IMR-90 (cell line): ENCODE data around the gene ZNF384. TPM values are rescaled to one million over a fixed set of nuclear protein-coding genes. Genes with fewer than 3 reads are reported as not detected.

Experiments used
- ATAC-seq: fragments of 200-7000 bp; cut with Tn5 transposase; 2 replicates; pipeline ENCODE4 v1.9.1; 2020; ENCODE audit warnings: low read depth, mild to moderate bottlenecking, moderate library complexity
- BruUV-seq: library from RNA; stranded (reverse); fragments of 400-500 nt; replicated peaks from 2 replicates; lab custom pipeline; 2021; lab: Mats Ljungman, UMichigan
- CTCF ChIA-PET: fragments of 300-600 bp; formaldehyde crosslinking; extraction: SDS; loops from one replicate; lab custom pipeline; 2021; ENCODE audit warnings: antibody characterized with exemption; lab: Yijun Ruan, JAX
- POLR2A ChIA-PET: fragments of 300-600 bp; sonication (Branson Sonifier 250); formaldehyde crosslinking; loops from one replicate; lab custom pipeline; 2022; ENCODE audit warnings: antibody characterized with exemption; ENCODE audit not compliant: unreplicated experiment; lab: Charles Lee
- DNase-seq: peaks from one replicate; pipeline ENCODE4 v3.0.0; 2013
- H2AFZ ChIP-seq: replicated peaks from 2 replicates; pipeline ENCODE3; 2013; ENCODE audit warnings: low read length, mild to moderate bottlenecking; ENCODE audit not compliant: poor library complexity
- H2AK5ac ChIP-seq: 2 replicates; pipeline ENCODE4 v1.6.1; 2013; ENCODE audit warnings: low read depth, low read length, inconsistent platforms
- H2AK9ac ChIP-seq: replicated peaks from 2 replicates; pipeline ENCODE3; 2013; ENCODE audit warnings: mild to moderate bottlenecking, low read depth, low read length, moderate library complexity; ENCODE audit not compliant: poor library complexity
- H2BK120ac ChIP-seq: 2 replicates; pipeline ENCODE4 v1.6.1; 2013; ENCODE audit warnings: low read depth, low read length, inconsistent platforms
- H2BK15ac ChIP-seq: 3 replicates; pipeline ENCODE4 v1.6.1; 2013; ENCODE audit warnings: low read depth, low read length, inconsistent platforms
- H2BK20ac ChIP-seq: 2 replicates; pipeline ENCODE4 v1.6.1; 2013; ENCODE audit warnings: low read depth, mild to moderate bottlenecking, inconsistent platforms, low read length, moderate library complexity
- H2BK5ac ChIP-seq: 2 replicates; pipeline ENCODE4 v1.6.1; 2013; ENCODE audit warnings: mild to moderate bottlenecking, low read depth, low read length, inconsistent platforms; ENCODE audit not compliant: poor library complexity, severe bottlenecking
- H3K14ac ChIP-seq: replicated peaks from 2 replicates; pipeline ENCODE4 v1.6.1; 2013; ENCODE audit warnings: low read depth, low read length, inconsistent platforms
- H3K18ac ChIP-seq: 2 replicates; pipeline ENCODE4 v1.6.1; 2013; ENCODE audit warnings: low read depth, low read length, control low read depth
- H3K23ac ChIP-seq: 2 replicates; pipeline ENCODE4 v1.6.1; 2013; ENCODE audit warnings: low read depth, low read length, inconsistent platforms
- H3K27ac ChIP-seq: 2 replicates; pipeline ENCODE4 v1.5.1; 2013; ENCODE audit warnings: mild to moderate bottlenecking, control low read depth, low read length; ENCODE audit not compliant: insufficient read depth
- H3K27me3 ChIP-seq: 2 replicates; pipeline ENCODE4 v1.6.1; 2013; ENCODE audit warnings: low read length; ENCODE audit not compliant: control insufficient read depth, insufficient read depth
- H3K36me3 ChIP-seq: 2 replicates; pipeline ENCODE4 v1.6.1; 2013; ENCODE audit warnings: low read length, mixed read lengths; ENCODE audit not compliant: control insufficient read depth, insufficient read depth
- H3K4ac ChIP-seq: 2 replicates; pipeline ENCODE4 v1.6.1; 2013; ENCODE audit warnings: low read depth, low read length, inconsistent platforms
- H3K4me1 ChIP-seq: 2 replicates; pipeline ENCODE4 v1.6.1; 2013; ENCODE audit warnings: low read length, mixed read lengths; ENCODE audit not compliant: control insufficient read depth, insufficient read depth
- H3K4me2 ChIP-seq: 2 replicates; pipeline ENCODE4 v1.6.1; 2013; ENCODE audit warnings: low read depth, mild to moderate bottlenecking, control low read depth, low read length, moderate library complexity
- H3K4me3 ChIP-seq: 2 replicates; pipeline ENCODE4 v1.5.1; 2013; ENCODE audit warnings: low read depth, mild to moderate bottlenecking, control low read depth, low read length, moderate library complexity; ENCODE audit not compliant: insufficient read depth
- H3K56ac ChIP-seq: 2 replicates; pipeline ENCODE4 v1.6.1; 2013; ENCODE audit warnings: low read length, inconsistent platforms; ENCODE audit not compliant: insufficient read depth; ENCODE audit errors: extremely low read depth
- H3K79me1 ChIP-seq, 2 experiments: 2 replicates each; pipeline ENCODE4 v1.6.1; 2013; ENCODE audit warnings: low read length in 2 of 2, inconsistent platforms in 1 of 2, low read depth in 1 of 2
- H3K9ac ChIP-seq: 2 replicates; pipeline ENCODE4 v1.6.1; 2013; ENCODE audit warnings: low read depth, low read length, control low read depth
- H3K9me1 ChIP-seq: 2 replicates; pipeline ENCODE4 v1.6.1; 2013; ENCODE audit warnings: low read length, inconsistent platforms; ENCODE audit not compliant: insufficient read depth
- H3K9me3 ChIP-seq: 2 replicates; pipeline ENCODE4 v1.6.1; 2013; ENCODE audit warnings: low read length; ENCODE audit not compliant: control insufficient read depth, insufficient read depth
- H4K20me1 ChIP-seq: 2 replicates; pipeline ENCODE4 v1.6.1; 2013; ENCODE audit warnings: low read length, inconsistent platforms; ENCODE audit not compliant: insufficient read depth
- H4K5ac ChIP-seq: 2 replicates; pipeline ENCODE4 v1.6.1; 2013; ENCODE audit warnings: mild to moderate bottlenecking, low read depth, low read length, control low read depth
- H4K8ac ChIP-seq, 2 experiments: 2 replicates each; pipeline ENCODE4 v1.6.1; 2013; ENCODE audit warnings: low read depth in 2 of 2, low read length in 2 of 2, control low read depth in 1 of 2, inconsistent platforms in 1 of 2
- H4K91ac ChIP-seq: 2 replicates; pipeline ENCODE4 v1.6.1; 2013; ENCODE audit warnings: low read depth, low read length, inconsistent platforms; ENCODE audit not compliant: insufficient read depth
- BHLHE40 ChIP-seq: fragments of 150-350 bp; IDR thresholded peaks from 2 replicates; pipeline ENCODE4 v1.6.1; 2016; ENCODE audit warnings: mild to moderate bottlenecking, low read depth, low read length
- CEBPB ChIP-seq: IDR thresholded peaks from 2 replicates; pipeline ENCODE4 v1.6.1; 2012; ENCODE audit warnings: low read depth, low read length, improper control_type of control experiment
- CHD1 ChIP-seq: IDR thresholded peaks from 2 replicates; pipeline ENCODE4 v1.6.1; 2012; ENCODE audit warnings: low read depth, low read length, improper control_type of control experiment
- CTCF ChIP-seq: conservative IDR thresholded peaks from 2 replicates; pipeline ENCODE4 v1.5.1; 2012; ENCODE audit warnings: mild to moderate bottlenecking, low read depth, low read length, improper control_type of control experiment
- ELK1 ChIP-seq: fragments of 150-350 bp; IDR thresholded peaks from 2 replicates; pipeline ENCODE4 v1.6.1; 2016; ENCODE audit warnings: low read depth, mild to moderate bottlenecking, low read length, moderate library complexity, borderline replicate concordance
- FOS ChIP-seq: fragments of 150-350 bp; IDR thresholded peaks from 2 replicates; pipeline ENCODE4 v1.6.1; 2016; ENCODE audit warnings: low read depth, low read length
- MAFK ChIP-seq: IDR thresholded peaks from 2 replicates; pipeline ENCODE4 v1.6.1; 2012; ENCODE audit warnings: low read depth, low read length, improper control_type of control experiment
- MAZ ChIP-seq: IDR thresholded peaks from 2 replicates; pipeline ENCODE4 v1.6.1; 2012; ENCODE audit warnings: low read depth, mild to moderate bottlenecking, low read length, improper control_type of control experiment, moderate library complexity, borderline replicate concordance
- MXI1 ChIP-seq: IDR thresholded peaks from 2 replicates; pipeline ENCODE4 v1.6.1; 2012; ENCODE audit warnings: low read depth, mild to moderate bottlenecking, low read length, moderate library complexity, borderline replicate concordance
- NFE2L2 ChIP-seq: fragments of 150-350 bp; IDR thresholded peaks from 2 replicates; pipeline ENCODE4 v1.6.1; 2016; ENCODE audit warnings: low read depth, mild to moderate bottlenecking, low read length
- POLR2A ChIP-seq: IDR thresholded peaks from 2 replicates; pipeline ENCODE4 v1.6.1; 2012; ENCODE audit warnings: mild to moderate bottlenecking, low read depth, low read length
- RAD21 ChIP-seq: IDR thresholded peaks from 2 replicates; pipeline ENCODE4 v1.6.1; 2012; ENCODE audit warnings: low read length, improper control_type of control experiment
- RCOR1 ChIP-seq: IDR thresholded peaks from 2 replicates; pipeline ENCODE4 v1.6.1; 2012; ENCODE audit warnings: mild to moderate bottlenecking, low read length, improper control_type of control experiment; ENCODE audit not compliant: insufficient replicate concordance
- RFX5 ChIP-seq: IDR thresholded peaks from 2 replicates; pipeline ENCODE4 v1.8.0; 2012; ENCODE audit warnings: low read depth, mild to moderate bottlenecking, low read length, moderate library complexity
- SMC3 ChIP-seq: fragments of 150-350 bp; IDR thresholded peaks from 2 replicates; pipeline ENCODE4 v1.6.1; 2016; ENCODE audit warnings: low read depth, mild to moderate bottlenecking, antibody characterized with exemption, low read length, moderate library complexity
- USF2 ChIP-seq: fragments of 150-350 bp; IDR thresholded peaks from 2 replicates; pipeline ENCODE4 v1.6.1; 2017; ENCODE audit warnings: mild to moderate bottlenecking, antibody characterized with exemption, low read length, low read depth
- WGBS, 2 experiments: methylation state at CpG; one replicate each; pipeline versions ENCODE4 v1.1.5 to v1.1.7; 2013; ENCODE audit warnings: missing lambda C conversion rate in 2 of 2; ENCODE audit not compliant: insufficient read length in 1 of 2; ENCODE audit errors: extremely low coverage in 2 of 2; 5-methylcytosine and 5-hydroxymethylcytosine counted together
- dilution Hi-C: fragments of 300-500 bp; cut with HindIII; formaldehyde crosslinking; loops from one replicate; pipeline ENCODE4 v1.14.3; 2018; ENCODE audit warnings: low sequenced_read_pairs; ENCODE audit not compliant: unreplicated experiment
- in situ Hi-C: fragments of 300-500 bp; cut with MboI; formaldehyde crosslinking; loops from 3 replicates; pipeline ENCODE4 v1.14.3; 2019; ENCODE audit warnings: low sequenced_read_pairs, inconsistent platforms, mixed read lengths
- intact Hi-C: fragments of 100-400 bp; cut with micrococcal nuclease; formaldehyde crosslinking; loops from 2 replicates; pipeline ENCODE4 v1.10.0; 2022
- polyA plus RNA-seq, 3 experiments: library from polyadenylated mRNA; depleted of rRNA; stranded (reverse); fragments of >200 nt; gene quantifications; 2 replicates each; pipeline ENCODE4 v1.2.3, GENCODE V29; 2012; ENCODE audit warnings: low replicate concordance in 1 of 3
- total RNA-seq: library from RNA; depleted of rRNA; stranded (reverse); fragments of >200 nt; gene quantifications from 2 replicates; pipeline ENCODE4 v1.2.3, GENCODE V29; 2012

ZNF384 gene
- total and polyA plus RNA-seq, 2 of the 4 experiments (the other 2 are of a cell fraction): 16.3 to 55.6 TPM

- Histone ChIP-seq H2AK5ac (no peak overlapping the region), H3K4me3 (no peak overlapping the region), H3K79me1 (peaks cover 8 to 28% of the 10 kb centered on the region in 2 experiments; a peak in 3 of 4 replicates), H3K4me1 (peaks cover 2% of the 10 kb centered on the region; the same call in 1 of the 2 replicates), H3K23ac (no peak overlapping the region), H3K9me3 (no peaks in the 10 kb centered on the region), H3K27ac (no peak overlapping the region), H4K91ac (no peak overlapping the region), H3K18ac (no peak overlapping the region), H2BK120ac (no peak overlapping the region), H2AK9ac (no peak overlapping the region), H4K8ac (no peak overlapping the region), H2BK5ac (no peak overlapping the region), H3K27me3 (no peaks in the 10 kb centered on the region), H2BK20ac (no peak overlapping the region), H3K36me3 (peaks cover 8% of the 10 kb centered on the region), H3K9ac (no peak overlapping the region), H3K56ac (no peak overlapping the region), H4K5ac (no peak overlapping the region), H3K4ac (no peak overlapping the region), H2AFZ (no peak overlapping the region), H3K4me2 (no peak overlapping the region), H2BK15ac (no peak overlapping the region), H3K9me1 (no peaks in the 10 kb centered on the region), H4K20me1 (no peaks in the 10 kb centered on the region), H3K14ac (no peak overlapping the region)
- intact Hi-C loops (no loop called here), in situ Hi-C loops (no loop called here), dilution Hi-C loops (no loop called here)
- POLR2A ChIA-PET: no interaction called here
- no CpG with 5 or more reads among the region's 2 CpGs for WGBS, 2 experiments
- CTCF ChIA-PET: no interaction called here
- no peak for TF ChIP-seq RFX5
- TF ChIP-seq CHD1: no peak
- TF ChIP-seq BHLHE40: no peak
- no peak for TF ChIP-seq ELK1
- TF ChIP-seq RAD21: no peak
- no peak for TF ChIP-seq CEBPB
- TF ChIP-seq MAZ: no peak
- no peak for TF ChIP-seq MAFK
- TF ChIP-seq POLR2A: no peak
- TF ChIP-seq NFE2L2: no peak
- no peak for TF ChIP-seq CTCF
- TF ChIP-seq USF2: no peak
- TF ChIP-seq MXI1: no peak
- TF ChIP-seq FOS: no peak
- no peak for TF ChIP-seq SMC3
- no peak for TF ChIP-seq RCOR1
- ATAC-seq (no peak), DNase-seq (no peak)
- BruUV-seq: no TSS peak
Measured at GRCh38 chr12:6692888-6693287, 3.7 kb upstream of the ZNF384 start.
